ENCODE measurements around the gene C12orf50. TPM values are rescaled to one million over a fixed set of nuclear protein-coding genes. Genes with fewer than 3 reads are reported as not detected.

The C12orf50 gene
- total and polyA plus RNA-seq, 9 of the 15 experiments (the other 6 are each of a cell fraction or from before 2014, with no cell fraction given), result 0.07 to 0.14 (median 0.11) TPM; not detected in 6

DNA sequence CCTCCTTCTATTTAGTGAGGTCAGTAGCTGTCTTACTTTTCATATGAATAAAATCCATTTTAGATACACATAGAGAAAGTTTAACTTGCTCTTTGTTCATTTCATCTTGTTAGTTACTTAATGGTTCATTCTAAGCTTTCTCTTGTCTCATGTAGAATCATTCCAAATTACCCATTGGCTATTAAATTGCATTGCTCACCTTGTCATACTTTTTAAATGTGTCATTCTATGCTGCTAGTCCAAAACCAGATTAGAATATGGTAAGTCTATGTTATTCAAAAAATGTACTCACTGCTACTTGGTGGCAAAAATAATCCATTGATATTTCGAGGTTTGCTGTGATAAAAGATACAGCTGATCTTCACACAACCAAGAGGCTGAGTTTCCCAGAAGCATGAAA is 3.0 kb downstream of the C12orf50 start:
- Histone ChIP-seq H3K4me1 (replicated peaks in 1 of 2; ENCODE audit: control insufficient read depth in 2 of 2, insufficient read depth in 2 of 2, low read length in 2 of 2) (no peaks in the 10 kb centered on the region), H3K4me2 (ENCODE audit: insufficient read depth, low read length) (no peak overlapping the region), H3K27me3 (ENCODE audit: control insufficient read depth in 2 of 2, insufficient read depth in 2 of 2, low read length in 2 of 2) (no peaks in the 10 kb centered on the region), H3K27ac (ENCODE audit: extremely low read depth, low read depth, low read length) (no peak overlapping the region), H3K79me2 (ENCODE audit: control insufficient read depth, insufficient read depth, low read length) (no peaks in the 10 kb centered on the region), H3K9me3 (replicated peaks; ENCODE audit: control insufficient read depth, insufficient read depth, low read depth, low read length) (no peaks in the 10 kb centered on the region), H3K9ac (ENCODE audit: insufficient read depth in 1 of 2, low read depth in 2 of 2, low read length in 2 of 2) (no peak overlapping the region), H3K36me3 (ENCODE audit: control insufficient read depth, insufficient read depth, low read length) (no peaks in the 10 kb centered on the region), H3K9me1 (ENCODE audit: control insufficient read depth, insufficient read depth, low read length) (no peaks in the 10 kb centered on the region), H4K20me1 (replicated peaks; ENCODE audit: control insufficient read depth, insufficient read depth, low read length) (no peaks in the 10 kb centered on the region), H2AFZ (ENCODE audit: low read depth, low read length) (no peak overlapping the region), H3K4me3 (no peak overlapping the region)
- 0% methylated on average over 1 of the region's 1 CpG for WGBS (ENCODE audit: insufficient coverage, low coverage, missing lambda C conversion rate)
- intact Hi-C loops (cut with micrococcal nuclease) (no loop called here), in situ Hi-C loops (cut with MboI) (no loop called here)
- ChIA-PET POLR2A (no interaction called here), CTCF (ENCODE audit: low intra/inter-chr PET ratio) (no interaction called here)
- no TSS peak for BruUV-seq (replicated peaks)
- DNase-seq (ENCODE audit: extremely low read depth in 1 of 4, low spot score in 3 of 4) (no peak), FAIRE-seq (no peak), ATAC-seq (no peak)
- no peak for TF ChIP-seq XRCC3 (IDR thresholded peaks at IDR 0.05)
- TF ChIP-seq TOE1 (IDR thresholded peaks at IDR 0.05; ENCODE audit: borderline replicate concordance), result no peak
- no peak for TF ChIP-seq TOE1 (CRISPR knock-in tag; IDR thresholded peaks at IDR 0.05; ENCODE audit: borderline replicate concordance, low read depth)
- no peak for TF ChIP-seq SIN3A (IDR thresholded peaks at IDR 0.05; ENCODE audit: borderline replicate concordance in 2 of 2, control insufficient read depth in 1 of 2, low read depth in 2 of 2, low read length in 2 of 2)
- TF ChIP-seq YY1 (IDR thresholded peaks at IDR 0.05; ENCODE audit: borderline replicate concordance in 1 of 3, control insufficient read depth in 1 of 3, extremely low read depth in 1 of 3, insufficient read depth in 3 of 3, insufficient read length in 1 of 3, insufficient replicate concordance in 2 of 3, low read depth in 1 of 3, low read length in 2 of 3), result no peak
- TF ChIP-seq, protein P1, sequence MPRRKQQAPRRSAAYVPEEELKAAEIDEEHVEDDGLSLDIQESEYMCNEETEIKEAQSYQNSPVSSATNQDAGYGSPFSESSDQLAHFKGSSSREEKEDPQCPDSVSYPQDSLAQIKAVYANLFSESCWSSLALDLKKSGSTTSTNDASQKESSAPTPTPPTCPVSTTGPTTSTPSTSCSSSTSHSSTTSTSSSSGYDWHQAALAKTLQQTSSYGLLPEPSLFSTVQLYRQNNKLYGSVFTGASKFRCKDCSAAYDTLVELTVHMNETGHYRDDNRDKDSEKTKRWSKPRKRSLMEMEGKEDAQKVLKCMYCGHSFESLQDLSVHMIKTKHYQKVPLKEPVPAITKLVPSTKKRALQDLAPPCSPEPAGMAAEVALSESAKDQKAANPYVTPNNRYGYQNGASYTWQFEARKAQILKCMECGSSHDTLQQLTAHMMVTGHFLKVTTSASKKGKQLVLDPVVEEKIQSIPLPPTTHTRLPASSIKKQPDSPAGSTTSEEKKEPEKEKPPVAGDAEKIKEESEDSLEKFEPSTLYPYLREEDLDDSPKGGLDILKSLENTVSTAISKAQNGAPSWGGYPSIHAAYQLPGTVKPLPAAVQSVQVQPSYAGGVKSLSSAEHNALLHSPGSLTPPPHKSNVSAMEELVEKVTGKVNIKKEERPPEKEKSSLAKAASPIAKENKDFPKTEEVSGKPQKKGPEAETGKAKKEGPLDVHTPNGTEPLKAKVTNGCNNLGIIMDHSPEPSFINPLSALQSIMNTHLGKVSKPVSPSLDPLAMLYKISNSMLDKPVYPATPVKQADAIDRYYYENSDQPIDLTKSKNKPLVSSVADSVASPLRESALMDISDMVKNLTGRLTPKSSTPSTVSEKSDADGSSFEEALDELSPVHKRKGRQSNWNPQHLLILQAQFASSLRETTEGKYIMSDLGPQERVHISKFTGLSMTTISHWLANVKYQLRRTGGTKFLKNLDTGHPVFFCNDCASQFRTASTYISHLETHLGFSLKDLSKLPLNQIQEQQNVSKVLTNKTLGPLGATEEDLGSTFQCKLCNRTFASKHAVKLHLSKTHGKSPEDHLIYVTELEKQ (CRISPR knock-in tag; IDR thresholded peaks at IDR 0.05), result no peak
- TF ChIP-seq, protein P2, sequence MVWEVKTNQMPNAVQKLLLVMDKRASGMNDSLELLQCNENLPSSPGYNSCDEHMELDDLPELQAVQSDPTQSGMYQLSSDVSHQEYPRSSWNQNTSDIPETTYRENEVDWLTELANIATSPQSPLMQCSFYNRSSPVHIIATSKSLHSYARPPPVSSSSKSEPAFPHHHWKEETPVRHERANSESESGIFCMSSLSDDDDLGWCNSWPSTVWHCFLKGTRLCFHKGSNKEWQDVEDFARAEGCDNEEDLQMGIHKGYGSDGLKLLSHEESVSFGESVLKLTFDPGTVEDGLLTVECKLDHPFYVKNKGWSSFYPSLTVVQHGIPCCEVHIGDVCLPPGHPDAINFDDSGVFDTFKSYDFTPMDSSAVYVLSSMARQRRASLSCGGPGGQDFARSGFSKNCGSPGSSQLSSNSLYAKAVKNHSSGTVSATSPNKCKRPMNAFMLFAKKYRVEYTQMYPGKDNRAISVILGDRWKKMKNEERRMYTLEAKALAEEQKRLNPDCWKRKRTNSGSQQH (CRISPR knock-in tag; IDR thresholded peaks at IDR 0.05), result no peak
- TF ChIP-seq CAMTA2 (CRISPR knock-in tag; conservative IDR thresholded peaks at IDR 0.05), result no peak
- TF ChIP-seq MTF1 (CRISPR knock-in tag; IDR thresholded peaks at IDR 0.05; ENCODE audit: borderline replicate concordance), result no peak
- no peak for TF ChIP-seq STAG1 (CRISPR knock-in tag; IDR thresholded peaks at IDR 0.05; ENCODE audit: borderline replicate concordance)
- TF ChIP-seq, protein P3, sequence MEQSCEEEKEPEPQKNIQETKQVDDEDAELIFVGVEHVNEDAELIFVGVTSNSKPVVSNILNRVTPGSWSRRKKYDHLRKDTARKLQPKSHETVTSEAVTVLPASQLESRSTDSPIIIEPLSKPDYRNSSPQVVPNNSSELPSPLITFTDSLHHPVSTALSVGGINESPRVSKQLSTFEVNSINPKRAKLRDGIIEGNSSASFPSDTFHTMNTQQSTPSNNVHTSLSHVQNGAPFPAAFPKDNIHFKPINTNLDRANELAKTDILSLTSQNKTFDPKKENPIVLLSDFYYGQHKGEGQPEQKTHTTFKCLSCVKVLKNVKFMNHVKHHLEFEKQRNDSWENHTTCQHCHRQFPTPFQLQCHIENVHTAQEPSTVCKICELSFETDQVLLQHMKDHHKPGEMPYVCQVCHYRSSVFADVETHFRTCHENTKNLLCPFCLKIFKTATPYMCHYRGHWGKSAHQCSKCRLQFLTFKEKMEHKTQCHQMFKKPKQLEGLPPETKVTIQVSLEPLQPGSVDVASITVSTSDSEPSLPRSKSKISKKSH (CRISPR knock-in tag; IDR thresholded peaks at IDR 0.05), result no peak
- no peak for TF ChIP-seq SUPT5H (IDR thresholded peaks at IDR 0.05)
- TF ChIP-seq ZNF197 (CRISPR knock-in tag; IDR thresholded peaks at IDR 0.05; ENCODE audit: low read depth), result no peak
- no peak for TF ChIP-seq EZH2 (IDR thresholded peaks at IDR 0.05; ENCODE audit: borderline replicate concordance, low read depth, low read length)
- TF ChIP-seq CBX3 (IDR thresholded peaks at IDR 0.05; ENCODE audit: borderline replicate concordance in 1 of 2, low read length in 2 of 2), result no peak
- no peak for TF ChIP-seq HNRNPLL (IDR thresholded peaks at IDR 0.05; ENCODE audit: low read depth, low read length, poor library complexity, severe bottlenecking)
